Measurements from ENCODE around the gene RPS18. TPM values are rescaled to one million over a fixed set of nuclear protein-coding genes. Genes with fewer than 3 reads are reported as not detected.

The RPS18 gene
- total RNA-seq, 4 donors from 2014 or later, result 1,955 to 5,522 (median 4,042) TPM

Other genes with a start within 250 kb of the RPS18 start
- 100 to 1,000 TPM in 1 of 4 donors, 10 to 100 TPM in 1, 1 to 10 TPM in 2; 6.2 to 114 (median 48.2) TPM for gene HLA-DPA1, start 198.4 kb upstream of the RPS18 start, total RNA-seq
- gene HLA-DPB1, start 196.1 kb upstream of the RPS18 start, total RNA-seq, result 10 to 100 TPM in 2 of 4 donors, 1 to 10 TPM in 2; 3.2 to 96.9 (median 45.3) TPM
- under 1 TPM; 0.23 to 0.61 (median 0.41) TPM for gene COL11A2, start 79.6 kb upstream of the RPS18 start, total RNA-seq
- gene RXRB, start 71.4 kb upstream of the RPS18 start, total RNA-seq, result 10 to 100 TPM; 13.9 to 26.7 (median 16.7) TPM
- 10 to 100 TPM; 43.1 to 72.4 (median 62.4) TPM for gene SLC39A7, start 71.2 kb upstream of the RPS18 start, total RNA-seq
- 10 to 100 TPM; 15.1 to 42.5 (median 26.3) TPM for gene HSD17B8, start 67.4 kb upstream of the RPS18 start, total RNA-seq
- 10 to 100 TPM; 10.9 to 20.6 (median 13.9) TPM for gene RING1, start 63.6 kb upstream of the RPS18 start, total RNA-seq
- gene VPS52, start 199 bp upstream of the RPS18 start, total RNA-seq, result 10 to 100 TPM; 34.1 to 45.5 (median 39.8) TPM
- gene B3GALT4, start 5.0 kb downstream of the RPS18 start, total RNA-seq, result 10 to 100 TPM in 3 of 4 donors, 1 to 10 TPM in 1; 9.4 to 31.1 (median 15.0) TPM
- 10 to 100 TPM; 30.0 to 62.3 (median 55.6) TPM for gene WDR46, start 17.2 kb downstream of the RPS18 start, total RNA-seq
- 10 to 100 TPM; 28.6 to 71.0 (median 43.5) TPM for gene PFDN6, start 17.5 kb downstream of the RPS18 start, total RNA-seq
- 10 to 100 TPM; 54.9 to 78.7 (median 63.2) TPM for gene RGL2, start 26.9 kb downstream of the RPS18 start, total RNA-seq
- 100 to 1,000 TPM in 1 of 4 donors, 10 to 100 TPM in 3; 68.1 to 101 (median 77.0) TPM for gene TAPBP, start 42.0 kb downstream of the RPS18 start, total RNA-seq
- 10 to 100 TPM in 3 of 4 donors, 1 to 10 TPM in 1; 8.5 to 17.5 (median 14.8) TPM for gene ZBTB22, start 45.7 kb downstream of the RPS18 start, total RNA-seq
- gene DAXX, start 50.9 kb downstream of the RPS18 start, total RNA-seq, result 10 to 100 TPM; 25.1 to 41.6 (median 36.3) TPM
- 10 to 100 TPM in 2 of 4 donors, 1 to 10 TPM in 2; 9.6 to 38.9 (median 11.2) TPM for gene KIFC1, start 119.7 kb downstream of the RPS18 start, total RNA-seq
- 10 to 100 TPM in 3 of 4 donors, 1 to 10 TPM in 1; 8.1 to 48.6 (median 17.3) TPM for gene PHF1, start 138.9 kb downstream of the RPS18 start, total RNA-seq
- gene CUTA, start 146.0 kb downstream of the RPS18 start, total RNA-seq, result 10 to 100 TPM; 46.0 to 93.1 (median 69.4) TPM
- gene SYNGAP1, start 148.0 kb downstream of the RPS18 start, total RNA-seq, result 1 to 10 TPM; 3.3 to 8.6 (median 4.1) TPM
- 1 to 10 TPM; 2.8 to 4.8 (median 3.3) TPM for gene ZBTB9, start 182.5 kb downstream of the RPS18 start, total RNA-seq

Data from esophagus squamous epithelium (tissue), 4 donors.